Measurements from ENCODE around the gene WDR6.

DNA sequence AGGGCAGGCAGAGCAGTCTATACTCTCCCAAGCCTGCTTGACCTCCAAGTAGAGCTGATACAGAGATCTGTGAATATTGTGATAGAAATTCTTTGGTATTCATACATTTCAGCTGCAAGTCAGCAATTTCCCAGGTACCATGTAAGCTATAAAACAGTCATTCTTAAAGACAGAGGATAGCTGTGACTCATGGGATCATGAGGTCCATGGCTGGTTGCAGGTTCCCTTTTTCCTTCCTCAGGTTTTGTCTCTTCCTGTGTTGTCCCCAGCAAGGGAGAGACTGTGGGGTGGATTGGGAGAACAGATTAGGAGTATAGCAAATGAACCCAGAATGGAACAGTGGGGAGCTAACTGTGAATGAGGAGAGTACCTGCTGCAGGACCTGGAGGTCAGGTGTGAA, 22.5 kb upstream of the WDR6 start:
- TF ChIP-seq, protein P1, sequence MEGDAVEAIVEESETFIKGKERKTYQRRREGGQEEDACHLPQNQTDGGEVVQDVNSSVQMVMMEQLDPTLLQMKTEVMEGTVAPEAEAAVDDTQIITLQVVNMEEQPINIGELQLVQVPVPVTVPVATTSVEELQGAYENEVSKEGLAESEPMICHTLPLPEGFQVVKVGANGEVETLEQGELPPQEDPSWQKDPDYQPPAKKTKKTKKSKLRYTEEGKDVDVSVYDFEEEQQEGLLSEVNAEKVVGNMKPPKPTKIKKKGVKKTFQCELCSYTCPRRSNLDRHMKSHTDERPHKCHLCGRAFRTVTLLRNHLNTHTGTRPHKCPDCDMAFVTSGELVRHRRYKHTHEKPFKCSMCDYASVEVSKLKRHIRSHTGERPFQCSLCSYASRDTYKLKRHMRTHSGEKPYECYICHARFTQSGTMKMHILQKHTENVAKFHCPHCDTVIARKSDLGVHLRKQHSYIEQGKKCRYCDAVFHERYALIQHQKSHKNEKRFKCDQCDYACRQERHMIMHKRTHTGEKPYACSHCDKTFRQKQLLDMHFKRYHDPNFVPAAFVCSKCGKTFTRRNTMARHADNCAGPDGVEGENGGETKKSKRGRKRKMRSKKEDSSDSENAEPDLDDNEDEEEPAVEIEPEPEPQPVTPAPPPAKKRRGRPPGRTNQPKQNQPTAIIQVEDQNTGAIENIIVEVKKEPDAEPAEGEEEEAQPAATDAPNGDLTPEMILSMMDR (conservative IDR thresholded peaks at IDR 0.05): no peak
- TF ChIP-seq EZH2 (IDR thresholded peaks at IDR 0.05; ENCODE audit: low read depth): no peak

All from PC-9 (cell line).